Fibroblast of lung (primary cell): ENCODE data around the gene GJB3. TPM values are rescaled to one million over a fixed set of nuclear protein-coding genes. Genes with fewer than 3 reads are reported as not detected.
"Not testable (repeated sequence)": the region's sequence is repeated elsewhere in the genome, so short reads cannot be mapped to it uniquely, and the experiment has no call there.

ENCODE experiments used
- DNase-seq, 2 donors: peaks; one replicate each; pipeline versions ENCODE4 v3.0.0 to v3.0.0-alpha.2; 2010; ENCODE audit warnings: low read depth in 2 of 2
- H2AFZ ChIP-seq: 2 replicates; pipeline ENCODE4 v1.5.1; 2012; ENCODE audit warnings: low read length, control low read depth, inconsistent platforms
- H3K27ac ChIP-seq: 2 replicates; pipeline ENCODE4 v1.5.1; 2011; ENCODE audit warnings: low read length, control low read depth; ENCODE audit not compliant: insufficient read depth
- H3K27me3 ChIP-seq: 2 replicates; pipeline ENCODE4 v1.5.1; 2011; ENCODE audit warnings: mild to moderate bottlenecking, low read length; ENCODE audit not compliant: control insufficient read depth, insufficient read depth
- H3K36me3 ChIP-seq: 2 replicates; pipeline ENCODE4 v1.5.1; 2011; ENCODE audit warnings: low read length; ENCODE audit not compliant: control insufficient read depth, insufficient read depth
- H3K4me1 ChIP-seq: 2 replicates; pipeline ENCODE4 v1.5.1; 2011; ENCODE audit warnings: low read length; ENCODE audit not compliant: control insufficient read depth, insufficient read depth; ENCODE audit errors: extremely low read depth
- H3K4me2 ChIP-seq: 2 replicates; pipeline ENCODE4 v1.5.1; 2011; ENCODE audit warnings: low read length, control low read depth; ENCODE audit not compliant: insufficient read depth; ENCODE audit errors: extremely low read depth
- H3K4me3 ChIP-seq, 4 experiments: fragments of 200-600 bp in 1 of 4; sonication (generic) in 1 of 4; replicated peaks in 1 of 4; 2 replicates each; pipeline ENCODE4 v1.5.1; 2011 to 2016; ENCODE audit warnings: low read length in 4 of 4, low read depth in 3 of 4, mild to moderate bottlenecking in 3 of 4, control low read depth in 2 of 4, inconsistent platforms in 1 of 4, mixed read lengths in 1 of 4; ENCODE audit not compliant: insufficient read depth in 1 of 4; ENCODE audit errors: control extremely low read depth in 1 of 4
- H3K79me2 ChIP-seq: 2 replicates; pipeline ENCODE4 v1.5.1; 2012; ENCODE audit warnings: mild to moderate bottlenecking, low read length, inconsistent platforms; ENCODE audit not compliant: control insufficient read depth, insufficient read depth
- H3K9ac ChIP-seq: 2 replicates; pipeline ENCODE4 v1.5.1; 2011; ENCODE audit warnings: mild to moderate bottlenecking, low read length, control low read depth; ENCODE audit not compliant: insufficient read depth
- H3K9me3 ChIP-seq: 2 replicates; pipeline ENCODE4 v1.5.1; 2012; ENCODE audit warnings: low read depth, low read length; ENCODE audit not compliant: control insufficient read depth, insufficient read depth
- H4K20me1 ChIP-seq: 2 replicates; pipeline ENCODE4 v1.5.1; 2011; ENCODE audit warnings: low read length; ENCODE audit not compliant: control insufficient read depth, insufficient read depth; ENCODE audit errors: extremely low read depth
- CTCF ChIP-seq, 2 donors: IDR thresholded peaks in 1 of 2; conservative IDR thresholded peaks in 1 of 2; 1 replicate in 1 of 2; 2 replicates in 1 of 2; pipeline ENCODE4 v1.5.1; 2011 to 2012; ENCODE audit warnings: low read length in 2 of 2, control low read depth in 1 of 2, inconsistent platforms in 1 of 2, low read depth in 1 of 2, mild to moderate bottlenecking in 1 of 2
- EZH2 ChIP-seq: IDR thresholded peaks from 2 replicates; pipeline ENCODE4 v1.5.1; 2012; ENCODE audit warnings: low read length, control low read depth, mild to moderate bottlenecking; ENCODE audit errors: missing control alignments
- polyA plus RNA-seq, 2 donors: library from polyadenylated mRNA; depleted of rRNA in 1 of 2; stranded (reverse) in 1 of 2; unstranded in 1 of 2; fragments of >200 nt; gene quantifications; 2 replicates each; pipeline ENCODE4 v1.2.1, GENCODE V29; 2011 to 2012; ENCODE audit warnings: missing spikeins in 1 of 2
- total RNA-seq: library from RNA; depleted of rRNA; stranded (reverse); fragments of >200 nt; gene quantifications from 2 replicates; pipeline ENCODE4 v1.2.1, GENCODE V29; 2014

The GJB3 gene
- total and polyA plus RNA-seq, 2 donors (not counting 1 experiment from before 2014, with no cell fraction given): not detected

GRCh38 chr1:34768856-34769255 is 12.2 kb upstream of the GJB3 start:
- H3K27me3 ChIP-seq: no peaks in the 10 kb centered on the region
- no peak for DNase-seq
- H3K9ac ChIP-seq: no peak overlapping the region
- no peaks in the 10 kb centered on the region for H3K9me3 ChIP-seq
- no peak overlapping the region for H3K27ac ChIP-seq
- H3K79me2 ChIP-seq: no peaks in the 10 kb centered on the region
- no peaks in the 10 kb centered on the region for H3K4me1 ChIP-seq
- no peak overlapping the region for H3K4me2 ChIP-seq
- no peaks in the 10 kb centered on the region for H3K36me3 ChIP-seq
- H4K20me1 ChIP-seq: no peaks in the 10 kb centered on the region
- H3K4me3 ChIP-seq: no peak overlapping the region
- no peak overlapping the region for H2AFZ ChIP-seq
- TF ChIP-seq EZH2 (no peak), CTCF (conservative IDR thresholded peaks at IDR 0.05 in 1 of 2, IDR thresholded peaks at IDR 0.05 in 1 of 2; ENCODE audit: low read depth in 1 of 2, low read length in 2 of 2) (no peak)

- Histone ChIP-seq H3K9ac (no peak overlapping the region), H2AFZ (no peak overlapping the region), H3K36me3 (no peaks in the 10 kb centered on the region), H3K4me3 (no peak overlapping the region), H3K27ac (no peak overlapping the region), H3K79me2 (no peaks in the 10 kb centered on the region), H4K20me1 (no peaks in the 10 kb centered on the region), H3K4me1 (no peaks in the 10 kb centered on the region), H3K4me2 (no peak overlapping the region), H3K9me3 (no peaks in the 10 kb centered on the region), H3K27me3 (no peaks in the 10 kb centered on the region)
- TF ChIP-seq EZH2 (no peak), CTCF (conservative IDR thresholded peaks at IDR 0.05 in 1 of 2, IDR thresholded peaks at IDR 0.05 in 1 of 2; ENCODE audit: low read depth in 1 of 2, low read length in 2 of 2) (no peak)
- DNase-seq: no peak
Observed at GRCh38 chr1:34770891-34771504, 10.0 kb upstream of the GJB3 start.

- no peak overlapping the region for H2AFZ ChIP-seq
- TF ChIP-seq CTCF (conservative IDR thresholded peaks at IDR 0.05 in 1 of 2, IDR thresholded peaks at IDR 0.05 in 1 of 2; ENCODE audit: low read depth in 1 of 2, low read length in 2 of 2) (no peak), EZH2 (no peak)
- no peak overlapping the region for H3K4me2 ChIP-seq
- peak in 1 of 2 donors; percentile 11 for DNase-seq
- no peaks in the 10 kb centered on the region for H3K79me2 ChIP-seq
- no peaks in the 10 kb centered on the region for H3K9me3 ChIP-seq
- no peak overlapping the region for H3K27ac ChIP-seq
- H4K20me1 ChIP-seq: no peaks in the 10 kb centered on the region
- H3K27me3 ChIP-seq: no peaks in the 10 kb centered on the region
- H3K36me3 ChIP-seq: no peaks in the 10 kb centered on the region
- no peaks in the 10 kb centered on the region for H3K4me1 ChIP-seq
- no peak overlapping the region for H3K4me3 ChIP-seq
- H3K9ac ChIP-seq: no peak overlapping the region
Observed at GRCh38 chr1:34771573-34772371, 9.2 kb upstream of the GJB3 start.

GRCh38 chr1:34773114-34773513 is 7.9 kb upstream of the GJB3 start:
- H3K79me2 ChIP-seq, H3K9ac ChIP-seq, H4K20me1 ChIP-seq, H3K36me3 ChIP-seq, H3K4me3 ChIP-seq, H2AFZ ChIP-seq, H3K27ac ChIP-seq, H3K9me3 ChIP-seq, H3K27me3 ChIP-seq, H3K4me2 ChIP-seq, H3K4me1 ChIP-seq, DNase-seq: not testable (repeated sequence)
